8988T (cell line): Measurements from ENCODE around the gene METTL21C.

Experiments used
- DNase-seq: peaks from one replicate; pipeline ENCODE4 v3.0.0; 2011

METTL21C gene

DNA sequence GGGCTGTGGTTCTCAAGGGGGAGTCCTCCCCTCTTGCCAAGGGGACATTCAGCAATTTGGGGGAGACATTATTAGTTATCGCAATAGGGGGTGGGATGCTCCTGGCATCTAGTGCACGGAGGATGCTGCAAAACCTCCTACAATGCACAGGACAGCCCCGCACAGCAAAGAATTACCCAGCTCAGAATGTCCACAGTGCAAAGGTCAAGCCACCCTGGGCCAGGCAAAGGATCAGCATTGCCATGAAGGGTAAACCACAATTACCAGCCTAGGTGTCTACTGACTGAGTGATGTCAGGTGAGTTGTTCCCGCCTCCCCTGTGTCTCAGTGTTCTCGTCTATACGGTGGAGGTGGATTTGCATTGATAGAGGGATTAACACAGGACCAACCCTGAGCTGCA lies 2.4 kb upstream of the METTL21C start:
- no peak for DNase-seq

DNA sequence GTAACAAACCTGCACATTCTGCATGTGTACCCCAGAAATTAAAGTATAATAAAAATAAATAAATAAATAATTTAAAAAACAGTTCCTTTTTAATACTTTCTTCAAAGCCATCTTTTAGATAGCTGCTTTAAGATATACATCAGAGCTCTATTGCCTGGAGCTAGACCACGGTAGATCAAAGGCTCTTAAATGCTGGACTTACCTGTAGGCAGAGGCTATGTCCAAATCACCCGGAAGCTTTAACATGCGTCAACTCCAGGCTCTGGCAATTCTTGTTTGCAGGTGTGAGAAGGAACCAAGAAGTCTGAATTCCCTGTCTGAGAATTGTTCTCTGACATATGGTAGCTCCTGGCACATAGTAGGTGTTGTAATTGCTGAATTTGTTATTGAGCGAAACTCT lies 1.6 kb upstream of the METTL21C start:
- no peak for DNase-seq

DNA sequence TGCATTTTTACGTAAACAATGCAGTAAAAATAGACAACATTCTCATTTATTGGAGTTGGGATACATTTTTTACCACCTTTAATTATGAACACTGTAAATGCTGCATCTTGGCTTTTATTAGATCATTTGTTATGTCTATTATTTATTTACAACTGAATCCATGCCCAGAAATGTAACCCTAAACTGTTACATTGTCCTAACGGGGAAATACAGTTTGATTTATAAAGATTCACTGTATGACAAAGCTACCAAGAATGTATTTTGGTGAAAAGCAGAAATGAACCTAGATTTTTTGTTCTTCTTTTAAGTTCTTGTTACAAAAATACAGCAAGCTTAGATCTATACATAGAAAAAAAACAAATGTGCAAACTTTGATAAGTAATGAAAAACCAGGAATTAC lies 1.1 kb downstream of the METTL21C start:
- DNase-seq: no peak

DNA sequence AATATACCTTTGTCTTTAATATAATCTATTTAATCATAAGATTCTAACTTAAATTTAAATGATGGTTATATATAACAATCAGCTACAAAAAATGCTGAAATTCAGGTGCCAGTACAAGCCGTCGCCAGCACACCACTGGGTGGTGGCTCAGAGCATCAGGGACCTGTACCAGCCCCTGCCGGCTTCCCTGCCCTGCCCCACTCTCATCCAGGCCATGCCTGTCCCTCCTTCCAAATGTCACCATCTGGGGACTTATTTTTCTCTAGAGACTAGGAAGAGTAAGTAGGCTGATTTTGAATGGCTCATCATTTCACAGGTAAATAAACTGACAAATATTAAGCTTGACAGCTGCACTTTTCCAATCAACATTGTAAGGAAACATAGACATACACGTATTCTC lies 1.6 kb downstream of the METTL21C start:
- DNase-seq: no peak

DNA sequence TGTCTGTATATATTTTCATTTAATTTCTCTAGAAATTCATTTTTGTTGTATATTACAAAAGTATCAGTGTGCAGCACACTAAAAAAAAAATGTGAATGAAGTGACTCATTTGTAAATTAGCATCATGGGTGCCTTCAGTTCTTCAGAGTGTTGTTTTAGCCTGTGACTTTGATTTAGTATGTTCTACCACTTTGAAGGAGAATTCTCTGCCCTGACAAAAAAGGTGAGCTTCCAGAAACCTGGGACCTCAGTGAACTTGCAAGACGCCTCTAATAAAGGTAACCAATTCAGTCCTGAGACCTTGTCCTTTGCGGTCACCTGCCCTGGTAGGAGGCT lies 2.4 kb downstream of the METTL21C start:
- no peak for DNase-seq

DNA sequence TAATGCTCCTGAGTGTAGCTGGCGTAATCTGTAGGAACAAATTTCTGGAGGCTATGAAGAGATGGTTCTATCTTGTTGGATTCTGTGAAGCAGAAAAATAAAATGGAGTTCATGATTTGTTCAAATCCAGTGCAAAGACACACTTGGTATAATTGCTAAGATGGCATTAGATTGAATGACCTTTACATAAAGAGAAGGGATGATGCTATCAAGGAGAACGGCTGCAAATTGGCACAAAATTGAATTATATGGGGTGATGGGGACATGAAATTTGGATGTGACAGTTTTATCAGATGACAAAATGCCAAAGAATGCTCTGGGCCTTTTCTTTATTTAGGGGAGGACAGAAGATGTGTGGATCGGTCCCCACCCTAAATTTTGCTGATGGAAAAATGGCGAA lies 4.0 kb downstream of the METTL21C start:
- DNase-seq: no peak

DNA sequence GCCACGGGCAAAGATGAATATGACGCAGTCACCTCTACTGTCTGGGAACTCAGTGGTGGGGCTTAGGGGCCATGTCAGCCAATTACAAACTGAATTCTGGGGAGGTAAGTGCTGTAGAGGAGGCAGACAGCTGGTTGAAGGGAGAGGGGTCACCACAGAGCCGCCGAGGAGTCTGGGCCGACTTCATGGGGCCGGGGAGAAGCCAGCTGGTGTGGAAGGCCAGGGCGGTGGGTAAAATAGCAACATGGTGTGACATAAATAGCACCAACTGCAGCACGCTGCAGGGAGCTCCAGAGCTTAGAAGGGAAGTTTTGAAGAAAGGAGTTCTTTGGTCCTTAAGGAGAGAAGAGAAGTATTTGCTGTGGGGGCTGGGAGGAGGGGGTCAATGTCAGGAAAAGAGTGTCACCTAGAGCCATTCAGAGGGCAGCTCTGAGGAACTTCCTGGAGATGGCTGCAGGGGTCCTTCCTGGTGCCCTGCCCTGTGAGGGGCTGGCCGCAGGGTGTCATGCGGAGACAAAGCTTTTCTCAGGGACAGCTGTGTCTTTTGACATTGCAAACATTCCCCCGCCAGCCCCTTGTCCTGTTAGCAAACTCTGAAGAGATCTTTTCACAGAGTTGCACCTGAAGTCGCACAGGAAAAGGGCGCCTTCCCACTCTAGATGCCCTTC lies 6.4 kb downstream of the METTL21C start:
- DNase-seq: no peak

DNA sequence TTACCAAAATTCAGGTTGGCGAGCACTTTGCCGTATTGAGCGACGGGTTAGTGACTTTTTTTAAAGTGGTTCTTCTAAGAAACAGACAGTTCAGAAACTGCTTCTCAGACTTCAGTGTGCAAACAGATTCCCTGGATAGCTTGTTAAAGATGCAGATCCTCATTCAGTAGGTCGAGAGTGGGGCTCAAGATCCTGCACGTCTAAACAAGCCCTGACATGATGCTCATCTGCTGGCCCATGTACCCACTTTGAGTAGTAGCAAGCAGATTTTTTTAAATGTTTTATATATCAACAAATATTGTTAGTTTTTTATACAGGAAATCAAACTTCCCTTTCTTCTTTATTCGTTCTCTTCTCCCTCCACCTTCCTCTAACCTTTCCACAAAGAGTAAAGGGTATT lies 7.3 kb downstream of the METTL21C start:
- no peak for DNase-seq

DNA sequence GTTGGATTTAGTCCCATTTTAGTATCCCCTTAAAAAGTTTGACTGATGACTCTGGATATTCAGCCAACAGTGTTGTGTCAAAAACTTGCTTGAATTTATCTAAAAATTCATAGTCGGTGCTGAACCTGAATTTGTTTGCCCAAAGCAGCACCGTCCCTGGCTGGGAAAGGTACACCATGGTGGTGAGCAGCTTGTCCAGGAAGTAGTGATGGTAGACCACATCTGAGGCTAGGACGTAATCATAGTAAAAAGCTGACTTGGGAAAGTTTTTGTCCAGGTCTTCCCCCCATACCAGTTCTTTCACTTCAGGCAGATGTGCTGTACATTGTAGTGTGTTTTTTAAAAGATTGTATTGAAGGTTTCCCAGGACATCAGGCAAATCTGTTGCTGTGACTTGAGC lies 8.8 kb downstream of the METTL21C start:
- DNase-seq: no peak

DNA sequence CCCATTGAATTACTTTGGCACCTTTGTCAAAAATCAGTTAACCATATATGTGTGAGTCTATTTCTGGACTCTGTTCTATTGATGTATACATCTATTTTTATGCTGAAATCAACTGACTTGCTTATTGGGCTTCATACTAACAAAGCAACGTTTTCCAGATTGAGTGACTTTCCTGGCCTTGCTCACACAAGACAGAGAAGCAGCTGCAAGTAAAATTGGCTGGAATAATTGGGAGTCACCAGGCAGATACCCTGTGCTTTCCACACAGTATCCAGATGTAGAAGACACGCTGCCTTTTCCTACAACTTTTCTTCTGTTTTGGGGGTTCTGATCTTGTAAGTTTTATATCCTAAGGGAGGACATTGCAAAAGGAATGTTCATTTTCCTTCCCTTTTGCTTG lies 11.2 kb downstream of the METTL21C start:
- no peak for DNase-seq

DNA sequence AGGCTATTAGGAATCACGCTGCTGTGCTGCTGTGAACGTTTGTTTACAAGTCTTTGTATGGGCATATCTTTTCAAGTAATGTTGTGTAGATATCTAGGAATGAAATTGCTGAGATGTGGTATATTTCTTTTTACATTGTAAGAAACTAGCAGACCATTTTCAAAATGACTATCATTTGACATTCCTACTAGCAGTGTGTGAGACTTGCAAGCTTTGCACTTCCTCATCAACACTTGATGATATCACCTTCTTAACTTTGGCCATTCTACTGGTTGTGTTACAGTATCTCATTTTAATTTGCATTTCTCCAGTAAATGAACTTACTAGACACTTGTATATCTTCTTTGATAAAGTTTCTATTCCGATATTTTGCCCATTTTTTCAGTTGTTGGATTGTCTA lies 12.1 kb downstream of the METTL21C start:
- no peak for DNase-seq

DNA sequence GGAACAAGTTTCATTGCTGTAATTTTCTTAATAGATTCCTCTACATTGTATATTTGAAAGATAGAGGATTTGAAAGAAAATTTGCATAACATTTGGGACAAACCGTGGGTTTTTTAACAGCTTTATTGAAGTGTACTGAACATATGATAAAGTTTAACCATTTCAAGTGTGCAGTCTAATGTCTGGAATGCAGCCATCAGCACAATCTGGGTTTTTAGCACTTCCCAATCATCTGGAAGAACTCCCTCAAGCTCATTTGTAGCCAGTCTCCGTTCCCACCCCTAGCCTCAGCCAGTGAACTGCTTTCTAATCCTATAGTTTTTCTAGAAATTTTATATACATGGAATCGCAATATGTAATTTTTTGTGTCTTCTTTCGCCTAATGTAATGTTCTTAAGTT lies 12.6 kb downstream of the METTL21C start:
- no peak for DNase-seq

DNA sequence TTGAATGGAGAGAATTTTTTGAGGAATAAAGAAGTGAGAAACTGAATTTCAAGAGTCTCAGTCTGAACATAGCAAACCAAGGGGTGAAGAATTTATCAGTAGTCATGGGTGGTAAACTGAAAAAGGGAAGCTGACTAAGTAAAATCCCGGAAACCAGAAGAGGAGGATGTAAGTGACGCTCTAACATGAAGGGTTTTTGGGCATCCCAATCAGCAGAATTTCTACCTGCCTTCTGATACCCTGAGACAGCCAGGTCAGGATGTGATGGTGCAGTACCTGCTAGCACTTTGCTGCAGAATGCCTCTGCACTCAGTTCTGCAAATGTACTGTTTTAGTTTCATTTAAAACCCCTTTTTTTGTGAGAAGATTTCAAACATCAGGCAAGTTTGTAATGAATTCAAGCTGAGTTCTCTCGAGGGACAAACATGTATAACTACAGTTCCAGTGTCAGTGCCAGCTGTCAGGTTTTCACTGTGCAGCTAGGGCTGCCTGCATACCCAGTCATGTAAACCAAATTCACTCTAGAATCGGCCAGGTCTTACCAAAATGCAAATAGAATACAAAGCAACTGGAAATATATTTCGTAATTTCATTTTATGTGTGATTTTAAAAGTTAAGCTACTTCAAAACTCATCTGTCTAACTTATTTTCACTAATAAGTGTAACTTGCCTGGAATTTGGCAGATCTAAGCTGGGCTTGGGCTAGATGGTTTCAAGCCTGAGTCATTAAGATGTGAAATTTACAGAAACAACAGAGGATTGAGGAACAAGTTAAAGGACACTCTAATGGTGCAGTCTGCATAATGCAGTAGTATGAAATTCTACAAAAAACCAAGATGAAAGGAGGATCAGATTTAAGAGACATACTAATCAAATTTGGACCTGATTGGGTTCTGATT lies 13.8 kb downstream of the METTL21C start:
- DNase-seq: no peak

DNA sequence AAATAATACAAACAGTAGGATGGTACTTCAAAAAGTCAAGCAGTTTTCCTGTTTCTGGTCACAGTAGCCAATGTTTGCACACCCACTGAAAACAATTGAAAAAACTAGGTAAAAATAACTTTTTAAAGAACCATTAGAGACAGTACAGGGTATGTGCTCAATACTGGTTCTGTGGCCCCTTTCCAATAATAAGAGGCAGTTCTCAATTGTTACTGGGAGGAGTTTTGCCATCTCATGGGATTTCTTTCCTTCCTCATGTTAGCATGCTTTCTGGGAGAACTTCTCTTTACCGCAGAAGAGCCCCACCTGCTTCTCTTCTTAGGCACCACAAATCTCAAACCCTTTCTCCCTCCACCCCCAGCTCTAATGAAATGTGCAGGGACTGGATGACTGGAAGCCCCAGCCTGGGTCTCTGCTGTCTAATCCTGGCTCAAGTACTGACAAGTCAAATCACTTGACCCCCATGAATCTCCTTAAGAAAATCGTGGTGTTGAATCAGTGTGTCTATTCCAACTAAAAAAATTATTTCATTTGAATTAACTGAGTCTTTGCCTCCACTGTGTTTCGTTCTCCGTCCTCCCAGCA lies 14.6 kb downstream of the METTL21C start:
- no peak for DNase-seq

DNA sequence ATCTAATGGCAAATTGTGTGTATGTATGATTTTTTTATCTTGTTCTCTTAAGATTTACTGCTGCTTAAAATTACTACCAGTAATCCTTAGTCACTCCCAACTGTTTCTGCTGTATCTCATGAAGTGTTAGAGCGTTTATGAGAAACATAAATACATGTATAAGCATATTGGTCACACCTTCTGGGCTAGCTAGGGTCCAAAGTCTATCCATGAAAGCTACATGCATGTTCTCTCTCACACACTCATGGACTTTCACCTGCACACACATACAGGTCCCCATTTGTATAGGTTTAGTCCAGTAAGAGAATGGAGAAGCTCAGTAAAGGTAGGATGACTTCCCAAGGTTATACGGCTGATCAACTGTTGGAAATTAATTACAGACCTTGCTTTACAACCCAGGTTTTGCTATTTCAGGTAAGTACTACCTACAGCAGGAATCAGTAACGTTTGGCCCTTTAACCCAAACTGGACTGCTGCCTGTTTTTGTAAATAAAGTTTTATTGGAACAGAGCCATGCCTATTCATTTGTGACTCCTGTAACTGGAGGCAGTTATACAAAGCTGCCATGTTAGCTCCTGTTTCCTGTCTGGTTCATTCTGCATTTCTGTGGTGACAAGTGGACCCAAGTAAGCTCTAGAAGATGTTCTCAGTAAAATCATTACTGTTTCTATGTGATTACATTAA lies 15.3 kb downstream of the METTL21C start:
- DNase-seq: no peak

DNA sequence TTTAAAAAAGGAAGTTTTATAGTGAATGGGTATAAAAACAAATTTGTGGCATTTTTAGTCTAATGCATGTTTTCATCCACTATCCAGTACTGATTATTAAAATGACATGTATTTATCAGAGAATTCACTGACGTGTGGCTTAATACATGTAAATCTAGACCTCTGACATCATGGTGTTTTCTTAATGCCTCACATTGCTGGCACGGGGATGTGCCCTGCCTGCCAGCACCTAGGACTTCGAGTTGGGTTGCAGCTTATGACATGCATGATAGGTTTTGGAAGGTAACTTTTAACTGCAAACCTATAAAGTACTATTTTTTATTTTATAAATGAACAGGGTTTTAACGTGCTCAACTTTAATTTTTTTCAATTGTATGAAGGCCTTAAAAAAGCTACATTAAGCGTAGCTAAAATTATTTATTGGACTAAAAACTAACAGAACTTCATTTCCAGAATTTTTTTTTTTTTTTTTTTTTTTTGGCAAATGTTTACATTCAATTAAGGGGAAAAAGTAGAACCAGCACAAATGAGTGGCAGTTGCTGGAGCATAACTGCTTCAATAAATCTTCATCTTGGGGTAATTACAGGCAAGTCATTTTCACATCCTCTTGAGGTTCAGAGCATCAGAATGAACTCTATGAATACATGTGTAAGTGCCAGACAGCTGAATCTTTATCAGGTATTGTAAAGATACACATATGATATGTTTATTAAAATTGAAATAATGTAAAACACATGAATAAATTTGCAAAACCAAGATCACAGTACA lies 16.3 kb downstream of the METTL21C start:
- no peak for DNase-seq

DNA sequence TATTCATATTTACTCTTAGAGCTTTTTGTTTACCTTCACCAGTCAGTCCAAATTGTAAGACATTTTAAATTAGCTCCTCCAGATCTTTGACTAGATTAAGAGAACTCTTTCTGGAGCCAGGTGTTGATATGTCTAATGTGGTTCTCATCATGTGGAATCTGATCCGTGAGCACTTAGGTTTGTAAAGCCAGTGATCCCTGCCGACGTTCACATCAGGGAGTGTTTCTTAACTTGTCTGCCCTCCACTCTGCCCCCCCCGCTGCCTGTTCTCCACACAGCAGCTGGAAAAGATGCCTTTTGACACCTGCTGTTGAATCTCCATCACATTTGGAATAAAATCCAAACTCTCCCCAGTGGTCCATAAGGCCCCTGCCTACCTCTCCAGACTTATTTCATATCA lies 17.7 kb downstream of the METTL21C start:
- no peak for DNase-seq

DNA sequence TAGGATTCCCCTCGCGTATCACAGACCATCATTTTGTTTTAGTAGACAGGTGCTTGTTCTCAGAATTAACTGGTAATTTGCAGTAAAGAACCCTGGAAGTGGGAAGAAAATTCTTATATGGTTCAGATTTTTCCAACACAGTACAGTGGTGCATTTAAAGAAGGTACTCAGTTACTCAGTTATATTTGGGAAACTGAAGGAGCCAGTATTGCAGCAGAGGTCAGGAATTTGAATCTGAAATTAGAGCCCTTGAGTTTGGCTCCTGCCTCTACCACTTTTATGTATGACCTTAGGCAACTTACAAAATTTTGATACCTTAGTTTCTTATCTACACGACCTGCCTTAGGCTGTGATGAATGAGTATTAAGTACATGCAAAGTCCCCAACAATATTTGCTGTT lies 19.7 kb downstream of the METTL21C start:
- no peak for DNase-seq

DNA sequence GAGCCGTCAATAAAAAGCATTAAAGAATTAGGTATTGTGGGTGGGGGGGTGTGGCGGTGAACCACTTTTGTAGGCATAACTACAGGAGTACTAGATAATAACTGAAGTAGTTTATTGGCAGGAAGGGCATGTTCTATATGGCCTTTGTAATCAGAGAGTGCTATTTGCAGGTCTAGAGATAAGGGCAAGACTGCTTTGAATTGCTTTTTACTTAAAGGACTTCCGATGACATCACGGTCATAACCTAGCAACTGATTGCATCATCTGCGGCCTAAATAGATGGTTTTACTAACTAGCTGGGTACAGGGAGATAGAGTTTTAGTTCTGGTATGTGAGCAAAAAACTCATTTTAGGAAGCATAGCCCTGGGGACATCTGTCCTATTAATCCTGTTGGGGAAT lies 24.7 kb downstream of the METTL21C start:
- DNase-seq: no peak

DNA sequence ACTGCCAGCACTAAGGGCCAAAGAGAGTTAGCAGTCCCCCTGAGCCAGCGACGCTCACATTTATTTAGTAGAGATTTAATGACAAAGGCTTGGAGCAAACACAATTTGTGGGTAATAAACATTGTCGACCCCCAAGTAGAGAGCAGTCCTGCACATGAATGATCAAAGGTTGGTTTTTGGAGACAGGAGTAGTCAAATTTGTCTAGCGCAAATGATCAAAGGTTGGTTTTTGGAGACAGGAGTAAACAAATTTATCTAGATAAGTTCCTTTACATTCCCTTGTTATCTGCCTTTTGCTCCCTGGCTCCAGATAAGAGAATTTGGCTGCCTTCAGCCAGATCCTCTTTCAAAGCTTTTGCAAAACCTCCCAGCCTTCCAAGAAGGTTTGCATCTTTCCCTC lies 26.9 kb downstream of the METTL21C start:
- DNase-seq: no peak

DNA sequence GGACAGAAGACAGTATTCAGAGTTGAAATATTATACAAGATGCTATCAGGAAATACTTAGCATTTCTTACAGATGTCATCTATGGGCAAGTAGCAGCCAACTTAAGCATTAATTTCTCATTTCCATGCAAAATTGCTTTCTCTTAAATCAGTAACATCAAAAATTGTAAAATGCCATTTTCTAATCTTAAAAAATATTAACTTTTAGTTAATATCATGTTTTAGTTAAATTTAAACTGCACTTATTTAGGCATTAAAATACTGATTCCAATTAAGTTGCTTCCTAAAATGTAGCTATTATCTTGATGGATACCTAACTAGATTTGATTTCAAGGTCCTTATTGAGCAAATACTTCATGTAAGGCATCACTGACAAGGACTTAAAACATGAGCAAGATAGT lies 27.8 kb downstream of the METTL21C start:
- DNase-seq: no peak

DNA sequence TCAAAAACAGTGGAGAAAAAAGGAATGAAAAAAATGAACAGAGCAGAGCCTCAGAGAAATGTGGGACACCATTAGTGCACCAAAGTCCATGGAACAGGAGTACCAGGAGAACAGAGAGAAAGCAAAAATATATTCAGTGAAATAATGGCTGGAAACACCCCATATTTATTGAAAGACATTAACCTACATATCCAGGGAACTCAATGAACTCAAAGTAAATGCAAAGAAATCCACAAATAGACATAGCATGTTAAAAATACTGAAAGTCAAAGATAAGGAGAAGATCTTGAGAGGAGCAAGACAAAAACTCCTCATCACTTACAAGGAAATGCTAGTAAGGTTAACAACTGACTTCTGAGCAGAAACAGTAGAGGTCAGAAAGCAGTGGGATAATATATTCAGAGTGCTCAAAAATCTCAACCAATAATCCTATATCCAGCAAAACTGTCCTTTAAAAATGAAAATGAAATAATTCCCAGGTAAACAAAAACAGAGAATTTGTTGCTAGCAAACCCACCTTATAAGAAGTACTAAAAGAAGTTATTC lies 35.6 kb downstream of the METTL21C start:
- DNase-seq: no peak

DNA sequence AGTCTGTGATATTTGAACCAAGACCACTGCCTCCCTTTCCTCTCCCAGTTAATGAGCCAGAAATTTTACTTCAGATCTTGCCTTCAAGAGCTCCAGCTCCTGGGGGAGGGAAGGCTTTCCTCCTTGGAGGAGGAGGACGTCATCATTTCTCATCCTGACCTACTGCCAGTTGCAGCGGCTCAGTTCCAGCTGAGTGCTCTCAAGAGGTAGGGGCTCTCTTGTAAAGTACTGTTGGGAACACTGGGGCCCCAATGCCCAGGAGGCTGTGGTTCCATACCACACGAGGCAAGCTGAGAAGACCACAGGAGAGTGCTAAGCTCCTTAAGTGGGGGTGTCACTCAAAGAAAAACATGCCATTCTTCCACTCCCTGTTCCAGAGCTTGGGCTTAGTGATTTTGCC lies 36.2 kb downstream of the METTL21C start:
- DNase-seq: no peak
